Loucy (cell line): ENCODE data around the gene TBC1D2B.

ENCODE experiments used
- H2AFZ ChIP-seq: fragments of 200-600 bp; sonication (generic); 2 replicates; pipeline ENCODE4 v1.6.0; 2016; ENCODE audit warnings: antibody characterized with exemption, mild to moderate bottlenecking, low read length, moderate library complexity
- H3F3A ChIP-seq: fragments of 200-600 bp; 2 replicates; pipeline ENCODE4 v1.6.0; 2016; ENCODE audit warnings: antibody characterized with exemption, low read depth, mild to moderate bottlenecking
- H3K27me3 ChIP-seq: fragments of 200-600 bp; sonication (generic); 2 replicates; pipeline ENCODE4 v1.6.1; 2014; ENCODE audit warnings: low read length, mild to moderate bottlenecking; ENCODE audit not compliant: insufficient read depth, poor library complexity, severe bottlenecking
- H3K36me3 ChIP-seq: fragments of 200-600 bp; sonication (generic); 2 replicates; pipeline ENCODE4 v1.6.1; 2016; ENCODE audit warnings: low read length; ENCODE audit not compliant: insufficient read depth
- H3K4me1 ChIP-seq: fragments of 200-600 bp; sonication (generic); 2 replicates; pipeline ENCODE4 v1.5.1; 2014; ENCODE audit warnings: low read length, mild to moderate bottlenecking; ENCODE audit not compliant: insufficient read depth, poor library complexity, severe bottlenecking
- H3K4me2 ChIP-seq: fragments of 200-600 bp; sonication (generic); 2 replicates; pipeline ENCODE4 v1.6.0; 2014; ENCODE audit warnings: antibody characterized with exemption, low read length, low read depth, mild to moderate bottlenecking; ENCODE audit not compliant: poor library complexity, severe bottlenecking
- H3K4me3 ChIP-seq: fragments of 200-600 bp; sonication (generic); 2 replicates; pipeline ENCODE4 v1.5.1; 2014; ENCODE audit warnings: low read length, mild to moderate bottlenecking, mixed read lengths; ENCODE audit not compliant: poor library complexity, severe bottlenecking
- H3K79me2 ChIP-seq: fragments of 200-600 bp; sonication (generic); 2 replicates; pipeline ENCODE4 v1.6.1; 2014; ENCODE audit warnings: low read length; ENCODE audit not compliant: insufficient read depth
- H3K9ac ChIP-seq: fragments of 200-600 bp; sonication (generic); 2 replicates; pipeline ENCODE4 v1.6.0; 2014; ENCODE audit warnings: mild to moderate bottlenecking, low read depth, low read length, moderate library complexity; ENCODE audit not compliant: poor library complexity, severe bottlenecking
- H3K9me2 ChIP-seq: fragments of 200-600 bp; sonication (generic); replicated peaks from 2 replicates; pipeline ENCODE4 v1.6.1; 2016; ENCODE audit warnings: low read depth, low read length, mixed read lengths
- H3K9me3 ChIP-seq: fragments of 200-600 bp; sonication (generic); 2 replicates; pipeline ENCODE4 v1.6.1; 2014; ENCODE audit warnings: mild to moderate bottlenecking, antibody characterized with exemption, low read length, low read depth; ENCODE audit not compliant: insufficient read depth
- H4K20me1 ChIP-seq: fragments of 200-600 bp; sonication (generic); 2 replicates; pipeline ENCODE4 v1.6.0; 2014; ENCODE audit warnings: antibody characterized with exemption, low read length, mild to moderate bottlenecking; ENCODE audit not compliant: insufficient read depth, poor library complexity, severe bottlenecking
- EZH2phosphoT487 ChIP-seq: fragments of 200-600 bp; IDR thresholded peaks from 2 replicates; pipeline ENCODE4 v1.6.1; 2018; ENCODE audit warnings: antibody characterized with exemption, mild to moderate bottlenecking, moderate library complexity, borderline replicate concordance
- TF ChIP-seq, protein P1 (sequence below): fragments of 200-600 bp; sonication (generic); conservative IDR thresholded peaks from 2 replicates; pipeline ENCODE4 v1.5.1; 2014; ENCODE audit warnings: mild to moderate bottlenecking, antibody characterized with exemption, low read length

Gene TBC1D2B

GRCh38 chr15:78012643-78013077, 64.9 kb downstream of the TBC1D2B start:
- H3K27me3 ChIP-seq = no peaks in the 10 kb centered on the region
- TF ChIP-seq, protein P1, sequence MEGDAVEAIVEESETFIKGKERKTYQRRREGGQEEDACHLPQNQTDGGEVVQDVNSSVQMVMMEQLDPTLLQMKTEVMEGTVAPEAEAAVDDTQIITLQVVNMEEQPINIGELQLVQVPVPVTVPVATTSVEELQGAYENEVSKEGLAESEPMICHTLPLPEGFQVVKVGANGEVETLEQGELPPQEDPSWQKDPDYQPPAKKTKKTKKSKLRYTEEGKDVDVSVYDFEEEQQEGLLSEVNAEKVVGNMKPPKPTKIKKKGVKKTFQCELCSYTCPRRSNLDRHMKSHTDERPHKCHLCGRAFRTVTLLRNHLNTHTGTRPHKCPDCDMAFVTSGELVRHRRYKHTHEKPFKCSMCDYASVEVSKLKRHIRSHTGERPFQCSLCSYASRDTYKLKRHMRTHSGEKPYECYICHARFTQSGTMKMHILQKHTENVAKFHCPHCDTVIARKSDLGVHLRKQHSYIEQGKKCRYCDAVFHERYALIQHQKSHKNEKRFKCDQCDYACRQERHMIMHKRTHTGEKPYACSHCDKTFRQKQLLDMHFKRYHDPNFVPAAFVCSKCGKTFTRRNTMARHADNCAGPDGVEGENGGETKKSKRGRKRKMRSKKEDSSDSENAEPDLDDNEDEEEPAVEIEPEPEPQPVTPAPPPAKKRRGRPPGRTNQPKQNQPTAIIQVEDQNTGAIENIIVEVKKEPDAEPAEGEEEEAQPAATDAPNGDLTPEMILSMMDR = no peak
- no peak for TF ChIP-seq EZH2phosphoT487
- H3K36me3 ChIP-seq = peaks cover 82% of the 10 kb centered on the region
- no peaks in the 10 kb centered on the region for H3K9me2 ChIP-seq
- no peak overlapping the region for H3K4me3 ChIP-seq
- H3K9ac ChIP-seq = no peak overlapping the region
- no peak overlapping the region for H2AFZ ChIP-seq
- H3F3A ChIP-seq = peaks cover 3% of the 10 kb centered on the region; the same call in 1 of the 2 replicates
- no peak overlapping the region for H3K4me2 ChIP-seq
- H3K4me1 ChIP-seq = peaks cover 23% of the 10 kb centered on the region
- no peaks in the 10 kb centered on the region for H3K9me3 ChIP-seq
- H4K20me1 ChIP-seq = no peaks in the 10 kb centered on the region
- peaks cover 52% of the 10 kb centered on the region; the same call in 1 of the 2 replicates for H3K79me2 ChIP-seq

GRCh38 chr15:78010067-78010466, 67.4 kb downstream of the TBC1D2B start:
- TF ChIP-seq, protein P1 = no peak
- Histone ChIP-seq H3K4me2 (no peak overlapping the region), H3K4me1 (peaks cover 20% of the 10 kb centered on the region), H2AFZ (no peak overlapping the region), H3K79me2 (peaks cover 51% of the 10 kb centered on the region; the same call in 1 of the 2 replicates), H3K9ac (no peak overlapping the region), H3K36me3 (peaks cover 88% of the 10 kb centered on the region), H4K20me1 (no peaks in the 10 kb centered on the region), H3K9me3 (no peaks in the 10 kb centered on the region), H3F3A (no peaks in the 10 kb centered on the region), H3K9me2 (no peaks in the 10 kb centered on the region), H3K27me3 (no peaks in the 10 kb centered on the region), H3K4me3 (no peak overlapping the region)

DNA sequence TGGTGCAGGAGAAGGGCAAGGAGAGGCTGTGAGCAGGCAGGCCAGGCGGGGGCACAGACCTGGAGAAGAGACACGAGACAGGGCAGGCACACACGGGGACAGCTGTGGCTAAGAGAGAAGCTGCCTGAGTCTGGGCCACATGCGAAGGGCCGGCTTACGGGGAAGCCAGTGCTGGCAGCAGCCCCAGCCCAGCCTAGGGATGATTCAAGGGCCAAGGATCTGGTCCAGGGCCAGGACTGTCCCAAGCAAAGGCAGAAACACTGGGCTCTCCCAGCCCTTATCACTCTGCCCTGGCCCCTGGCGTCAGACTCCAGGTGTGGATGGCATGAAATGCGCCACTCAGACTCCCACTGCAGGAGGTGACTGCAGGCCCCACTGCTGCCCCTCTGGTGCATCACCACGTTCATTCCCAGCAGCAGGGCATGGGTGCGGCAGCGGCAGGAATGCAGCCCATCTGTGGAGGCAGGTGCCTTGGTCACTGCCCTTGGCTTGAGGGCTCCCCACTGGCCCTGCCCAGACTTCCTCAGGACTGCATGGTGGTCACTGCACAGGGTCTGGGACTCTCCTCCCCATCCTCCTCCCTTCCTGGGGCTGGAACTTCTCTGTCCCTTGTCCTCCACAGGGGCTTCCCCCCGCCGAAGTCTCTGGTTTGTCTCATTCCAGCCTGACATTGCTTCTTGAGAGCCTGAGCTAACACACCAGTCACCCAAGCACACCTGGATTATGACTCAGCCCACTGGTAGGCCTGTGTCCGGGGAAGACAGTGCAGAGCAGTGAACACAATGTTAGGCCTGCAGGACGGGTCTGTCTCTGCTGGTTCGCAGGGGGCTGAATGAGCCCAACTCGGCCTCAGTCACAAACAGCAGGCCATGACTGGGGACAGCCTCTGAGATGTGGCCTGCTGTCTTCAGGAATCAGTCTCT, 69.3 kb downstream of the TBC1D2B start:
- Histone ChIP-seq H3K4me1 (peaks cover 29% of the 10 kb centered on the region), H3K27me3 (no peaks in the 10 kb centered on the region), H3K36me3 (peaks cover 90% of the 10 kb centered on the region), H3K79me2 (peaks cover 43% of the 10 kb centered on the region; the same call in 1 of the 2 replicates), H3K9me3 (no peaks in the 10 kb centered on the region), H3K4me2 (no peak overlapping the region), H4K20me1 (no peaks in the 10 kb centered on the region), H3K4me3 (no peak overlapping the region), H2AFZ (no peak overlapping the region), H3F3A (no peaks in the 10 kb centered on the region), H3K9ac (no peak overlapping the region), H3K9me2 (no peaks in the 10 kb centered on the region)
- TF ChIP-seq EZH2phosphoT487 = no peak
